Measurements from ENCODE around the gene GNRH2.
"Not testable (repeated sequence)": the region's sequence is repeated elsewhere in the genome, so short reads cannot be mapped to it uniquely, and the experiment has no call there.

DNA sequence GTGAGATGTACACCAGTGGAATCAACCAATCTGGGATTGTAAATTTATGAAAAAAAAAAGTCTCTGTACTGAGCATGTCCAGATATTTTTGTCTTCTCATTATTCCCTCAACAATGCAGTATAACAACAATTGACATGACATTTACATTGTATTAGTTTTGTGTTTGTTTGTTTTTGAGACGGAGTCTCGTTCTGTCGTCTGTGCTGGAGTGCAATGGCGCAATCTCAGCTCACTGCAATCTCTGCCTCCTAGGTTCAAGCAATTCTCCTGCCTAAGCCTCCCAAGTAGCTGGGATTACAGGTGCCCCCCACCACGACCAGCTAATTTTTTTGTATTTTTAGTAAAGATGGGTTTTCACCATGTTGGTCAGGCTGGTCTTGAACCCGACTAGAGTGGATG is 31.9 kb downstream of the GNRH2 start:
- TF ChIP-seq POLR2A (IDR thresholded peaks at IDR 0.05; ENCODE audit: control extremely low read depth in 1 of 2, low read depth in 2 of 2, low read length in 2 of 2); HDAC2 (IDR thresholded peaks at IDR 0.05; ENCODE audit: borderline replicate concordance in 1 of 2, low read depth in 2 of 2, low read length in 2 of 2); SIN3A (conservative IDR thresholded peaks at IDR 0.05 in 1 of 2, IDR thresholded peaks at IDR 0.05 in 1 of 2; ENCODE audit: low read depth in 1 of 2, low read length in 2 of 2): not testable (repeated sequence)
- TF ChIP-seq, protein P1, sequence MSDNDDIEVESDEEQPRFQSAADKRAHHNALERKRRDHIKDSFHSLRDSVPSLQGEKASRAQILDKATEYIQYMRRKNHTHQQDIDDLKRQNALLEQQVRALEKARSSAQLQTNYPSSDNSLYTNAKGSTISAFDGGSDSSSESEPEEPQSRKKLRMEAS (IDR thresholded peaks at IDR 0.05): not testable (repeated sequence)
- TF ChIP-seq, protein P2, sequence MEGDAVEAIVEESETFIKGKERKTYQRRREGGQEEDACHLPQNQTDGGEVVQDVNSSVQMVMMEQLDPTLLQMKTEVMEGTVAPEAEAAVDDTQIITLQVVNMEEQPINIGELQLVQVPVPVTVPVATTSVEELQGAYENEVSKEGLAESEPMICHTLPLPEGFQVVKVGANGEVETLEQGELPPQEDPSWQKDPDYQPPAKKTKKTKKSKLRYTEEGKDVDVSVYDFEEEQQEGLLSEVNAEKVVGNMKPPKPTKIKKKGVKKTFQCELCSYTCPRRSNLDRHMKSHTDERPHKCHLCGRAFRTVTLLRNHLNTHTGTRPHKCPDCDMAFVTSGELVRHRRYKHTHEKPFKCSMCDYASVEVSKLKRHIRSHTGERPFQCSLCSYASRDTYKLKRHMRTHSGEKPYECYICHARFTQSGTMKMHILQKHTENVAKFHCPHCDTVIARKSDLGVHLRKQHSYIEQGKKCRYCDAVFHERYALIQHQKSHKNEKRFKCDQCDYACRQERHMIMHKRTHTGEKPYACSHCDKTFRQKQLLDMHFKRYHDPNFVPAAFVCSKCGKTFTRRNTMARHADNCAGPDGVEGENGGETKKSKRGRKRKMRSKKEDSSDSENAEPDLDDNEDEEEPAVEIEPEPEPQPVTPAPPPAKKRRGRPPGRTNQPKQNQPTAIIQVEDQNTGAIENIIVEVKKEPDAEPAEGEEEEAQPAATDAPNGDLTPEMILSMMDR (IDR thresholded peaks at IDR 0.05; ENCODE audit: control extremely low read depth in 1 of 3, insufficient read depth in 1 of 3, low read depth in 1 of 3, low read length in 3 of 3): not testable (repeated sequence)
- TF ChIP-seq, protein P3, sequence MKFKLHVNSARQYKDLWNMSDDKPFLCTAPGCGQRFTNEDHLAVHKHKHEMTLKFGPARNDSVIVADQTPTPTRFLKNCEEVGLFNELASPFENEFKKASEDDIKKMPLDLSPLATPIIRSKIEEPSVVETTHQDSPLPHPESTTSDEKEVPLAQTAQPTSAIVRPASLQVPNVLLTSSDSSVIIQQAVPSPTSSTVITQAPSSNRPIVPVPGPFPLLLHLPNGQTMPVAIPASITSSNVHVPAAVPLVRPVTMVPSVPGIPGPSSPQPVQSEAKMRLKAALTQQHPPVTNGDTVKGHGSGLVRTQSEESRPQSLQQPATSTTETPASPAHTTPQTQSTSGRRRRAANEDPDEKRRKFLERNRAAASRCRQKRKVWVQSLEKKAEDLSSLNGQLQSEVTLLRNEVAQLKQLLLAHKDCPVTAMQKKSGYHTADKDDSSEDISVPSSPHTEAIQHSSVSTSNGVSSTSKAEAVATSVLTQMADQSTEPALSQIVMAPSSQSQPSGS (IDR thresholded peaks at IDR 0.05; ENCODE audit: low read length): not testable (repeated sequence)

Measured in H1 (cell line).